Activated CD4-positive, alpha-beta memory T cell treated with anti-CD3 and anti-CD28 coated beads for 36 hours (primary cell): ENCODE results near the gene PLSCR4. TPM values are rescaled to one million over a fixed set of nuclear protein-coding genes. Genes with fewer than 3 reads are reported as not detected.

Experiments
- CTCF ChIA-PET: fragments of 350-600 bp; sonication (Branson Sonifier 250); formaldehyde crosslinking; loops from one replicate; lab custom pipeline; 2021; ENCODE audit warnings: antibody characterized with exemption, inconsistent platforms; lab: Charles Lee
- POLR2A ChIA-PET: fragments of 350-600 bp; sonication (Branson Sonifier 250); formaldehyde crosslinking; loops from one replicate; lab custom pipeline; 2021; ENCODE audit warnings: antibody characterized with exemption; lab: Charles Lee
- DNase-seq: peaks from one replicate; pipeline ENCODE4 v3.0.0-alpha.2; 2020
- H3K27ac Mint-ChIP-seq: one replicate; pipeline ENCODE4 v1.8.0; 2021; ENCODE audit warnings: mixed read lengths
- H3K27me3 Mint-ChIP-seq: one replicate; pipeline ENCODE4 v1.8.0; 2021; ENCODE audit warnings: mixed read lengths
- H3K36me3 Mint-ChIP-seq: one replicate; pipeline ENCODE4 v1.8.0; 2021; ENCODE audit warnings: mixed read lengths
- H3K4me1 Mint-ChIP-seq: one replicate; pipeline ENCODE4 v1.8.0; 2021; ENCODE audit warnings: low read depth, mixed read lengths
- H3K4me3 Mint-ChIP-seq: one replicate; pipeline ENCODE4 v1.8.0; 2021; ENCODE audit warnings: mild to moderate bottlenecking, mixed read lengths
- H3K9me3 Mint-ChIP-seq: one replicate; pipeline ENCODE4 v1.8.0; 2021; ENCODE audit warnings: mixed read lengths
- intact Hi-C: fragments of 100-400 bp; cut with micrococcal nuclease; formaldehyde crosslinking; loops from one replicate; pipeline ENCODE4 v1.15.1; 2023
- total RNA-seq, 2 experiments: library from RNA; stranded (reverse); gene quantifications; one replicate each; pipeline ENCODE4 v1.2.3, GENCODE V29; 2021

The PLSCR4 gene
- total RNA-seq, 2 experiments from 2014 or later = not detected

- H3K27me3 Mint-ChIP-seq = peaks cover 24% of the 10 kb centered on the region
Observed at GRCh38 chr3:146164971-146165769, 85.7 kb downstream of the PLSCR4 start.

GRCh38 chr3:146164506-146164905 is 86.4 kb downstream of the PLSCR4 start:
- DNase-seq = no peak
- H3K27ac Mint-ChIP-seq = no peak overlapping the region
- H3K4me3 Mint-ChIP-seq = no peak overlapping the region
- ChIA-PET CTCF (no interaction called here), POLR2A (no interaction called here)
- H3K4me1 Mint-ChIP-seq = peaks cover 12% of the 10 kb centered on the region
- intact Hi-C loops = loop anchor here (5.0 kb wide), 1 partner anchor 378 kb away; the partner anchor contains the start of gene PLSCR1
- H3K9me3 Mint-ChIP-seq = no peaks in the 10 kb centered on the region
- H3K36me3 Mint-ChIP-seq = no peaks in the 10 kb centered on the region
- H3K27me3 Mint-ChIP-seq = peaks cover 28% of the 10 kb centered on the region

More at GRCh38 chr3:146164971-146165769, 85.7 kb downstream of the PLSCR4 start:
- H3K36me3 Mint-ChIP-seq = no peaks in the 10 kb centered on the region
- intact Hi-C loops = loop anchor here (5.0 kb wide), 1 partner anchor 377 kb away; the partner anchor contains the start of gene PLSCR1
- H3K27ac Mint-ChIP-seq = no peak overlapping the region
- ChIA-PET CTCF (interaction anchor here (1.5 kb wide), 1 partner anchor 100 kb away, joined by 3 read pairs; no protein-coding TSS in a partner anchor), POLR2A (no interaction called here)
- DNase-seq = no peak
- H3K9me3 Mint-ChIP-seq = no peaks in the 10 kb centered on the region
- peaks cover 7% of the 10 kb centered on the region for H3K4me1 Mint-ChIP-seq
- H3K4me3 Mint-ChIP-seq = no peak overlapping the region

GRCh38 chr3:146164071-146164470 is 86.8 kb downstream of the PLSCR4 start:
- ChIA-PET POLR2A (no interaction called here), CTCF (no interaction called here)
- Mint-ChIP-seq H3K27ac (no peak overlapping the region), H3K9me3 (no peaks in the 10 kb centered on the region), H3K36me3 (no peaks in the 10 kb centered on the region), H3K4me1 (peaks cover 12% of the 10 kb centered on the region), H3K4me3 (no peak overlapping the region), H3K27me3 (peaks cover 29% of the 10 kb centered on the region)
- DNase-seq = no peak
- intact Hi-C loops = loop anchor here (5.0 kb wide), 1 partner anchor 378 kb away; the partner anchor contains the start of gene PLSCR1

GRCh38 chr3:146163584-146163983 is 87.3 kb downstream of the PLSCR4 start:
- Mint-ChIP-seq H3K27me3 (peaks cover 32% of the 10 kb centered on the region), H3K36me3 (no peaks in the 10 kb centered on the region), H3K9me3 (no peaks in the 10 kb centered on the region), H3K4me3 (no peak overlapping the region), H3K27ac (no peak overlapping the region), H3K4me1 (peaks cover 12% of the 10 kb centered on the region)
- ChIA-PET CTCF (no interaction called here), POLR2A (no interaction called here)
- DNase-seq = no peak
- intact Hi-C loops = loop anchor here (5.0 kb wide), 1 partner anchor 379 kb away; the partner anchor contains the start of gene PLSCR1

- Mint-ChIP-seq H3K4me1 (peaks cover 12% of the 10 kb centered on the region), H3K36me3 (no peaks in the 10 kb centered on the region), H3K27me3 (peaks cover 32% of the 10 kb centered on the region), H3K9me3 (no peaks in the 10 kb centered on the region), H3K27ac (no peak overlapping the region), H3K4me3 (no peak overlapping the region)
- no peak for DNase-seq
- intact Hi-C loops = loop anchor here (5.0 kb wide), 1 partner anchor 380 kb away; the partner anchor contains the start of gene PLSCR1
- CTCF ChIA-PET = no interaction called here
- POLR2A ChIA-PET = no interaction called here
Observed at GRCh38 chr3:146162561-146162960, 88.3 kb downstream of the PLSCR4 start.

- H3K9me3 Mint-ChIP-seq = no peaks in the 10 kb centered on the region
- H3K4me3 Mint-ChIP-seq = peak overlapping the region; percentile 30
- no peak for DNase-seq
- H3K36me3 Mint-ChIP-seq = no peaks in the 10 kb centered on the region
- H3K27ac Mint-ChIP-seq = no peak overlapping the region
- peaks cover 36% of the 10 kb centered on the region for H3K27me3 Mint-ChIP-seq
- H3K4me1 Mint-ChIP-seq = peaks cover 12% of the 10 kb centered on the region
- ChIA-PET POLR2A (no interaction called here), CTCF (no interaction called here)
- intact Hi-C loops = loop anchor here (5.0 kb wide), 1 partner anchor 381 kb away; the partner anchor contains the start of gene PLSCR1
Observed at GRCh38 chr3:146161663-146162002, 89.3 kb downstream of the PLSCR4 start.

- Mint-ChIP-seq H3K27me3 (peaks cover 36% of the 10 kb centered on the region), H3K4me3 (peak within 1 kb of the TSS; percentile 60), H3K9me3 (no peaks in the 10 kb centered on the region), H3K27ac (no peak within 1 kb of the TSS), H3K4me1 (peaks cover 12% of the 10 kb centered on the region), H3K36me3 (no peaks in the 10 kb centered on the region)
- CTCF ChIA-PET = interaction anchor here (0.7 kb wide), 1 partner anchor 10 kb away, joined by 3 read pairs; no protein-coding TSS in a partner anchor
- peak; percentile 32 for DNase-seq
- POLR2A ChIA-PET = no interaction called here
- intact Hi-C loops = loop anchor here (5.0 kb wide), 1 partner anchor 381 kb away; the partner anchor contains the start of gene PLSCR1
Observed at GRCh38 chr3:146160964-146161662, 89.8 kb downstream of the PLSCR4 start, which contains the start of gene PLOD2. TSS of gene PLOD2 (minus strand) at chr3:146161184. CDS start at chr3:146160989, 195 bp downstream.

GRCh38 chr3:146160321-146160963 is 90.5 kb downstream of the PLSCR4 start:
- peaks cover 12% of the 10 kb centered on the region for H3K4me1 Mint-ChIP-seq
- H3K36me3 Mint-ChIP-seq = no peaks in the 10 kb centered on the region
- H3K4me3 Mint-ChIP-seq = peak overlapping the region; percentile 60
- peak; percentile 38 for DNase-seq
- CTCF ChIA-PET = interaction anchor here (1.4 kb wide), 1 partner anchor 29 kb away, joined by 4 read pairs; no protein-coding TSS in a partner anchor
- POLR2A ChIA-PET = no interaction called here
- intact Hi-C loops = loop anchor here (5.0 kb wide), 1 partner anchor 382 kb away; the partner anchor contains the start of gene PLSCR1
- no peaks in the 10 kb centered on the region for H3K9me3 Mint-ChIP-seq
- no peak overlapping the region for H3K27ac Mint-ChIP-seq
- peaks cover 36% of the 10 kb centered on the region for H3K27me3 Mint-ChIP-seq

GRCh38 chr3:146159616-146160320 is 91.1 kb downstream of the PLSCR4 start:
- no peaks in the 10 kb centered on the region for H3K36me3 Mint-ChIP-seq

GRCh38 chr3:146159037-146159436 is 91.9 kb downstream of the PLSCR4 start:
- H3K4me1 Mint-ChIP-seq = peaks cover 12% of the 10 kb centered on the region
- peaks cover 36% of the 10 kb centered on the region for H3K27me3 Mint-ChIP-seq
- POLR2A ChIA-PET = no interaction called here

More at GRCh38 chr3:146159616-146160320, 91.1 kb downstream of the PLSCR4 start:
- Mint-ChIP-seq H3K27me3 (peaks cover 36% of the 10 kb centered on the region), H3K27ac (no peak overlapping the region), H3K9me3 (no peaks in the 10 kb centered on the region), H3K4me3 (peak overlapping the region; percentile 60), H3K4me1 (peaks cover 12% of the 10 kb centered on the region)
- intact Hi-C loops = loop anchor here (5.0 kb wide), 1 partner anchor 383 kb away; the partner anchor contains the start of gene PLSCR1
- DNase-seq = no peak
- ChIA-PET POLR2A (no interaction called here), CTCF (interaction anchor here (1.4 kb wide), 1 partner anchor 30 kb away, joined by 4 read pairs; no protein-coding TSS in a partner anchor)

More at GRCh38 chr3:146159037-146159436, 91.9 kb downstream of the PLSCR4 start:
- DNase-seq = no peak
- CTCF ChIA-PET = interaction anchor here (1.4 kb wide), 1 partner anchor 31 kb away, joined by 4 read pairs; no protein-coding TSS in a partner anchor
- H3K27ac Mint-ChIP-seq = no peak overlapping the region
- no peaks in the 10 kb centered on the region for H3K36me3 Mint-ChIP-seq
- H3K4me3 Mint-ChIP-seq = no peak overlapping the region
- H3K9me3 Mint-ChIP-seq = no peaks in the 10 kb centered on the region
- intact Hi-C loops = no loop called here
